GM18526 (cell line): Measurements from ENCODE around the gene HMX1.

Experiments used
- POLR2A ChIP-seq: IDR thresholded peaks from 3 replicates; pipeline ENCODE4 v1.6.1; 2011; ENCODE audit not compliant: insufficient read length; ENCODE audit errors: extremely low read depth

The HMX1 gene

GRCh38 chr4:8868321-8869001 lies 3.2 kb downstream of the HMX1 start:
- TF ChIP-seq POLR2A = no peak

DNA sequence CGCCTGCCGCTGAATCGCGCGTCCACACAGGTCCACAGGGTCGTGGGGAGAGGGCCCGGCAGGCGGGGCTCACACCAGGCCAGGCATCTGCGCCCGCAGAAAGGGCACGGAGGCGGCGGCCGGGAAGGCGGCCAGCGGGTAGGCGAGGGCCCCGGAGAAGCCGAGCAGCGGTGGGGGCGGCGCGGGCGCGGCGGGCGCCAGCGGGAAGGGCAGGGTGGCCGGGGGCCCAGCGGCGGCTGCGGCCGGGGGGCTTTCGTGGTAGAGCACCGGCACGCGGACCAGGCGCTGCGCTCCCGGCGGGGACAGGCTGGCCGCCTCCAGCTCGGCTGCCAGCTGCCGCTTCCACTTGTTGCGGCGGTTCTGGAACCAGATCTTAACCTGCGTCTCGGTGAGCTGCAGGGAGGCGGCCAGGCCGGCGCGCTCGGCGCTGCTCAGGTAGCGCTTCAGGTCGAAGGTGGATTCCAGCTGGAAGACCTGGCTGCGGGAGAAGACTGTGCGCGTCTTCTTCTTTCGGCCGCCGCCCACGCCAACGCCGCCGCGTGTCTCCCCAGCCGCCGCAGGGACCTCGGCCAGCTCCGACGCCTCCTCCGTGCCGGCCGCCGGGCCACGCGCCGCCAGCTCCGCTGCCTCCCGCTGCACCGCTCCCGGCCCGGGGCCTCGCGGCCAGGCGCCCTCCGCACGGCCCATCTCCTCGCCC lies 3.9 kb downstream of the HMX1 start:
- no peak for TF ChIP-seq POLR2A

GRCh38 chr4:8866828-8867623 lies 4.6 kb downstream of the HMX1 start:
- TF ChIP-seq POLR2A = no peak

DNA sequence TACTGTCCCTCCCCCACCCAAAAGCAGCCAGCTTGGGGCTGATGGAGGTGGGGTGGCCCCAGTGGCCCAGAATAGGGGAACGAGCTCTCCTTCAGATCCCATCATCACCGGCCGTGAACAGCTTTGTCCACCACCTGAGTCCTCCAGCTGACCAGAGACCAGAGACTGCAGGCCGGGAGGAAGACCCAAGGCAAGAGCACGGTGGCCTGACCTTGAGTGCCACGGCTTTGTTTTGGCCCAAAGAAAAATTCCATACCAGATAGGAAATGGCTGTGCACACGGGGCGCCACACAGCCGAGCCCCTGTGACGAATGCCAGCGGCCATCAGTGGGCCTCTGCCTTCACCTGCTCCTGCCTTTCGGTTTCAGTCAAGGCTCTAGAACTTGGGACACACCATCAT lies 5.2 kb downstream of the HMX1 start:
- TF ChIP-seq POLR2A = no peak

DNA sequence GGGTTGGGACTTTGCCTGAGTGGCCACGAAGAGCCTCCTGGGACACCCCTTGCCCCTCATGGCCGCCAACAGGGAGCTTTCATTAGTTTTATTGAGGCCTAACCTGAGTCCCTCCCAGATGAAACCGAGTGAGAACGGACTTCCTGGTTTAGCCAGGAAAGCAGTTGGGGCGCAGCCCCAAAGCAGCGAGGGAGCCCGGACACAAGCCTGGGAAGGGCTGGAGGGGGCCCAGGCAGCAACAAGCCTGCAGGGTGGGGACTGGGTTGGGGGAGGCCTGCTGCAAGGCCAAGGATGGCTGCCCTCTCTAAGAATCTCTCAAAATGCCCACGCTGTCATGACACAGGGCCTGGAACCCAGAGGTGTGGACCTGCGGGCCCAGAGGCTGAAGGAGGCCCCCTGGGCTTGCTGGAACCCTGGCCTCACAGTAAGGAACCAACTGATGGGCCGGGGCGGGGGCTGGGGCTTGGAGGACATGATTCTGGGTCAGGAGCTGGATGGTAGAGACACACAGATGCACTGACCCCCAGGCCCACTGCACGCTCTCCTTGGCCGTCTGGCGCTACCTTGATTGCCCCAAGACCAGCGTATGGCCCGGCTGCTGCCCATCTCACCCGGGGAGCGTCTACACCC lies 5.8 kb downstream of the HMX1 start:
- no peak for TF ChIP-seq POLR2A

- TF ChIP-seq POLR2A = no peak
Measured at GRCh38 chr4:8864912-8865680, 6.5 kb downstream of the HMX1 start.

DNA sequence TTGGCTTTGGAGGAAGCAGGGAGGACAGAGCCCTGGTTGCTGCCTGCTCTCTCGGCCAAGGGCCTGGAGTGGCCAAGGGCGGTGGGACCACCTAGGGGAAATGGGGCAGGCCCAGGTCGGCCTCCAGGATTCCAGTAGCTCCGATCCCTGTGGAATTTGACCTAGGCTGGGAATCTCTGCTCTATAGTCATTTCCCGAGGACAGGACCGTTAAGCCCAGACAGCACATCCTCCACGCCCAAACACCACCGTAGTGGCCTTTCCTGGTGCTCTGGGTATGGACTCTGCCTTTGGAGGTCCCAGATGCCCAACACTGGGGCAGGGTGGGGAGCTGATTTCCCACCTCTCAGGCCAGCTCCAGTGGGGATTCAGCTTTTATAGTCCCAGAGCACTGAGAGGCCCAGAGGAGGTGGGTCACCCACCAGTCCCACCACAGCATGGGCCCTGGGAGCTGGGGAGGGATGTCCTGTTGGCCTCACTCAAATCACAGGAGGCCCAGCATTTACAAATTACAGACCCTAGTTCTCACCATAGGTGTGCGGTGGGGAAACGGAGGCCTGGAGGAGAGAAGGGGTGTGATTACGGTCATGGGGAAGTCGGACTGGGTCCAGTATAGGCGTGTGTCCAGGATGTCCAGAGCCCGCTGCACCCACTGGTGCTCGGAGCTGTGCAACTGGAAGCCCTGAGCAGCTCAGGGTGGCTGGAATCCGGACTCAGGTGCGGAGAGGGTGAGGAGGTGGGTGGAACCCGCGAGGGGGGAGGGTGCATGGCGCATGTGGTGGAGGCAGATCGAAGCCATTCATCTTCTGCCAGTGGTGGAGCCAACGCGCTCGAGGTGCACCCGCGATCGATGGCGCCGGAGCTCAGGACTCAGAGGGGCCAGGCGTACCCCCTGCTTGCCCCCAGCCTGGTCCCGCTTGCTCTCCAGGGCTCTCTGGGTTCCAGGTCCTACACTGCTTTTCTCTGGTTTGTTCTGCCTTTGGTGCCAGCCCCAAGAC lies 7.7 kb downstream of the HMX1 start:
- no peak for TF ChIP-seq POLR2A

- no peak for TF ChIP-seq POLR2A
Measured at GRCh38 chr4:8862800-8863685, 8.6 kb downstream of the HMX1 start.

- TF ChIP-seq POLR2A = no peak
Measured at GRCh38 chr4:8862334-8862733, 9.3 kb downstream of the HMX1 start.

- TF ChIP-seq POLR2A = no peak
Measured at GRCh38 chr4:8861576-8862295, 9.9 kb downstream of the HMX1 start.

DNA sequence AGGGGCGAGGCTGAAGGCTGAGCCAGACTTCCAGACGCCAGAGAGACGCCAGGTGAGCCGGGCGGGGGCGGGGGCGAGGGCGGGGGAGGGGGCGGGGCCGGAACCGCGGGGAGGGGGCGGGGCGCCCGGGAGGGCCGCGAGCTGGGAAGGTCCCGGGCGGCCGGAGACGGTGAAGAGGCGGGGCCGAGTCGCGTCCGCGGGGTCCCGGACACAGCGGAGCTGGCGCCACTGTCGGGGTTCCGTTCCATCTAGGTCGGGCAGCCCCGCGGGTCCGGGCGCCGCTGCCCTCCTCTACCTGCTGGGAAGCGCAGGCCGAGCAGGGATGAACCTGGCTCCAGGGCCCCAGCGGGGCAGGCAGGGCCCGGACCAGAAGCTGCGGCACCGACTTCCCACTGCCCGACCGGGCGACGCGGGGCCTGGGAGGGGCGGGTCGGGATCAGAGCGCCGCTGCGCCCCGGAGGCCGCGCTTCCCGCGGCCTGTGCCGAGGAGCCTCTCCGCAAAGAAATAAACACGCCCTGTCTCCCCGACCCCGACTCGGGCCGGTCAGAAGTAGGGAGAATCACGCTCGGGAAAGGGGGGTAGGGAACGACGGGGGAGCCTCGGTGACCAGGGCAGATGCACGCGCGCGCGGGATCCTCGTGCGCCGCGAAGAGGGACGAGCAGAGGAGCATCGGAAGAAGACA lies 10.6 kb downstream of the HMX1 start:
- TF ChIP-seq POLR2A = no peak
